CD4-positive, CD25-positive, alpha-beta regulatory T cell (primary cell): ENCODE measurements around the gene PRR16. TPM values are rescaled to one million over a fixed set of nuclear protein-coding genes. Genes with fewer than 3 reads are reported as not detected.

Experiments
- ATAC-seq, 2 donors: fragments of 150-1000 bp; cut with Tn5 transposase; one replicate each; pipeline ENCODE4 v1.10.0; 2021; ENCODE audit warnings: low read depth in 2 of 2, moderate number of reproducible peaks in 2 of 2, moderate library complexity in 1 of 2
- DNase-seq, 3 donors: peaks; one replicate each; pipeline versions ENCODE4 v3.0.0 to v3.0.0-alpha.2; 2012 to 2022; ENCODE audit warnings: mixed read lengths in 1 of 3
- H3K27ac ChIP-seq: one replicate; pipeline ENCODE4 v1.7.0; 2013; ENCODE audit warnings: mild to moderate bottlenecking, low read length; ENCODE audit not compliant: insufficient read depth, poor library complexity, severe bottlenecking
- H3K27me3 ChIP-seq: one replicate; pipeline ENCODE4 v1.7.0; 2013; ENCODE audit warnings: low read length; ENCODE audit not compliant: control insufficient read depth, insufficient read depth
- H3K36me3 ChIP-seq: one replicate; pipeline ENCODE4 v1.7.0; 2013; ENCODE audit warnings: mild to moderate bottlenecking, low read length, moderate library complexity; ENCODE audit not compliant: control insufficient read depth, insufficient read depth
- H3K4me1 ChIP-seq: 2 replicates; pipeline ENCODE4 v1.7.0; 2013; ENCODE audit warnings: mild to moderate bottlenecking, low read length; ENCODE audit not compliant: insufficient read depth, control insufficient read depth, poor library complexity, severe bottlenecking
- H3K4me3 ChIP-seq: one replicate; pipeline ENCODE4 v1.7.0; 2013; ENCODE audit warnings: low read depth, mild to moderate bottlenecking, low read length, moderate library complexity
- H3K9me3 ChIP-seq, 2 experiments: 1 replicate in 1 of 2; 2 replicates in 1 of 2; pipeline ENCODE4 v1.7.0; 2013; ENCODE audit warnings: low read length in 2 of 2, mild to moderate bottlenecking in 1 of 2, moderate library complexity in 1 of 2; ENCODE audit not compliant: control insufficient read depth in 2 of 2
- H3K27ac Mint-ChIP-seq, 3 donors: one replicate each; pipeline ENCODE4 v1.8.0; 2020 to 2022; ENCODE audit warnings: mild to moderate bottlenecking in 3 of 3, mixed read lengths in 3 of 3, moderate library complexity in 2 of 3
- H3K27me3 Mint-ChIP-seq: one replicate; pipeline ENCODE4 v1.8.0; 2022; ENCODE audit warnings: mild to moderate bottlenecking, mixed read lengths
- H3K36me3 Mint-ChIP-seq: one replicate; pipeline ENCODE4 v1.8.0; 2020; ENCODE audit warnings: mixed read lengths
- H3K4me1 Mint-ChIP-seq, 4 donors: one replicate each; pipeline ENCODE4 v1.8.0; 2020 to 2022; ENCODE audit warnings: mixed read lengths in 4 of 4, mild to moderate bottlenecking in 1 of 4
- H3K4me3 Mint-ChIP-seq, 4 donors: one replicate each; pipeline ENCODE4 v1.8.0; 2020 to 2022; ENCODE audit warnings: mild to moderate bottlenecking in 4 of 4, mixed read lengths in 4 of 4, moderate library complexity in 3 of 4
- H3K9me3 Mint-ChIP-seq, 7 donors: one replicate each; pipeline ENCODE4 v1.8.0; 2020 to 2022; ENCODE audit warnings: mixed read lengths in 7 of 7, mild to moderate bottlenecking in 3 of 7, moderate library complexity in 2 of 7
- polyA plus RNA-seq, 4 donors: library from polyadenylated mRNA; unstranded; fragments of 300-500 nt; fragmentation: Illumina TruSeq; gene quantifications; one replicate each; pipeline ENCODE4 v1.2.3, GENCODE V29; 2021
- total RNA-seq: library from RNA; stranded (reverse); gene quantifications from one replicate; pipeline ENCODE4 v1.2.3, GENCODE V29; 2022

The PRR16 gene
- total and polyA plus RNA-seq, 5 donors from 2014 or later, result not detected

- Histone ChIP-seq H3K4me1 (no peaks in the 10 kb centered on the region), H3K27ac (no peak overlapping the region), H3K36me3 (no peaks in the 10 kb centered on the region), H3K9me3 (peaks cover 0 to 2% of the 10 kb centered on the region in 2 experiments), H3K4me3 (no peak overlapping the region), H3K27me3 (no peaks in the 10 kb centered on the region)
- no peak overlapping the region for H3K27ac Mint-ChIP-seq
- no peak for ATAC-seq
- DNase-seq, result no peak
- H3K27me3 Mint-ChIP-seq, result no peaks in the 10 kb centered on the region
- peaks cover 0 to 6% (median 3%) of the 10 kb centered on the region in 7 donors for H3K9me3 Mint-ChIP-seq
- no peak overlapping the region for H3K4me3 Mint-ChIP-seq
- H3K4me1 Mint-ChIP-seq, result no peaks in the 10 kb centered on the region
- no peaks in the 10 kb centered on the region for H3K36me3 Mint-ChIP-seq
Observed at GRCh38 chr5:120677481-120677880, 213.4 kb downstream of the PRR16 start.

GRCh38 chr5:120678279-120678678, 214.2 kb downstream of the PRR16 start:
- ATAC-seq, result no peak
- Histone ChIP-seq H3K9me3 (peaks cover 0 to 2% of the 10 kb centered on the region in 2 experiments), H3K4me1 (no peaks in the 10 kb centered on the region), H3K36me3 (no peaks in the 10 kb centered on the region), H3K27ac (no peak overlapping the region), H3K4me3 (no peak overlapping the region), H3K27me3 (no peaks in the 10 kb centered on the region)
- no peak for DNase-seq
- Mint-ChIP-seq H3K4me3 (no peak overlapping the region), H3K4me1 (no peaks in the 10 kb centered on the region), H3K36me3 (no peaks in the 10 kb centered on the region), H3K9me3 (peaks cover 0 to 6% (median 3%) of the 10 kb centered on the region in 7 donors), H3K27me3 (no peaks in the 10 kb centered on the region), H3K27ac (no peak overlapping the region)

- Histone ChIP-seq H3K4me1 (no peaks in the 10 kb centered on the region), H3K27me3 (no peaks in the 10 kb centered on the region), H3K4me3 (no peak overlapping the region), H3K27ac (no peak overlapping the region), H3K36me3 (no peaks in the 10 kb centered on the region), H3K9me3 (no peaks in the 10 kb centered on the region)
- Mint-ChIP-seq H3K4me3 (no peak overlapping the region), H3K9me3 (peaks cover 0 to 8% (median 3%) of the 10 kb centered on the region in 7 donors), H3K27me3 (no peaks in the 10 kb centered on the region), H3K27ac (no peak overlapping the region), H3K4me1 (no peaks in the 10 kb centered on the region), H3K36me3 (no peaks in the 10 kb centered on the region)
- ATAC-seq (no peak), DNase-seq (no peak)
Observed at GRCh38 chr5:120682851-120683250, 218.8 kb downstream of the PRR16 start.

GRCh38 chr5:120683580-120683979, 219.5 kb downstream of the PRR16 start:
- peak overlapping the region in 1 of 3 donors; percentile 45 for H3K27ac Mint-ChIP-seq
- H3K9me3 Mint-ChIP-seq, result peaks cover 0 to 8% (median 0%) of the 10 kb centered on the region in 7 donors
- no peak overlapping the region for H3K4me3 ChIP-seq
- ATAC-seq (no peak), DNase-seq (no peak)
- H3K4me1 Mint-ChIP-seq, result no peaks in the 10 kb centered on the region
- H3K27ac ChIP-seq, result no peak overlapping the region
- no peaks in the 10 kb centered on the region for H3K36me3 Mint-ChIP-seq
- H3K36me3 ChIP-seq, result no peaks in the 10 kb centered on the region
- H3K27me3 Mint-ChIP-seq, result no peaks in the 10 kb centered on the region
- no peaks in the 10 kb centered on the region for H3K4me1 ChIP-seq
- no peak overlapping the region for H3K4me3 Mint-ChIP-seq
- H3K27me3 ChIP-seq, result no peaks in the 10 kb centered on the region
- no peaks in the 10 kb centered on the region for H3K9me3 ChIP-seq

GRCh38 chr5:120684213-120684612, 220.1 kb downstream of the PRR16 start:
- H3K9me3 ChIP-seq, result no peaks in the 10 kb centered on the region
- no peak for DNase-seq
- H3K36me3 ChIP-seq, result no peaks in the 10 kb centered on the region
- H3K4me1 Mint-ChIP-seq, result no peaks in the 10 kb centered on the region
- peaks cover 0 to 8% (median 0%) of the 10 kb centered on the region in 7 donors for H3K9me3 Mint-ChIP-seq
- H3K27me3 Mint-ChIP-seq, result no peaks in the 10 kb centered on the region
- H3K27ac Mint-ChIP-seq, result no peak overlapping the region
- no peaks in the 10 kb centered on the region for H3K4me1 ChIP-seq
- H3K36me3 Mint-ChIP-seq, result no peaks in the 10 kb centered on the region
- no peak overlapping the region for H3K4me3 ChIP-seq
- no peak overlapping the region for H3K27ac ChIP-seq
- no peaks in the 10 kb centered on the region for H3K27me3 ChIP-seq
- ATAC-seq, result no peak
- H3K4me3 Mint-ChIP-seq, result no peak overlapping the region

GRCh38 chr5:120684749-120685415, 220.8 kb downstream of the PRR16 start:
- Mint-ChIP-seq H3K4me1 (no peaks in the 10 kb centered on the region), H3K27me3 (no peaks in the 10 kb centered on the region), H3K36me3 (no peaks in the 10 kb centered on the region), H3K4me3 (no peak overlapping the region), H3K27ac (no peak overlapping the region), H3K9me3 (peaks cover 0 to 8% (median 0%) of the 10 kb centered on the region in 7 donors)
- Histone ChIP-seq H3K27ac (no peak overlapping the region), H3K4me3 (no peak overlapping the region), H3K9me3 (no peaks in the 10 kb centered on the region), H3K27me3 (no peaks in the 10 kb centered on the region), H3K4me1 (no peaks in the 10 kb centered on the region), H3K36me3 (no peaks in the 10 kb centered on the region)
- ATAC-seq (no peak), DNase-seq (no peak)

- H3K4me1 ChIP-seq, result no peaks in the 10 kb centered on the region
- H3K27me3 ChIP-seq, result no peaks in the 10 kb centered on the region
- DNase-seq, result no peak
- no peaks in the 10 kb centered on the region for H3K27me3 Mint-ChIP-seq
- H3K36me3 ChIP-seq, result no peaks in the 10 kb centered on the region
- H3K4me1 Mint-ChIP-seq, result no peaks in the 10 kb centered on the region
- peaks cover 1 to 20% (median 4%) of the 10 kb centered on the region in 7 donors for H3K9me3 Mint-ChIP-seq
- no peak overlapping the region for H3K4me3 ChIP-seq
- ATAC-seq, result no peak
- H3K27ac ChIP-seq, result no peak overlapping the region
- no peak overlapping the region for H3K4me3 Mint-ChIP-seq
- H3K27ac Mint-ChIP-seq, result no peak overlapping the region
- H3K9me3 ChIP-seq, result no peaks in the 10 kb centered on the region
- H3K36me3 Mint-ChIP-seq, result no peaks in the 10 kb centered on the region
Observed at GRCh38 chr5:120690621-120691407, 226.7 kb downstream of the PRR16 start.
